HEK293 (cell line): Measurements from ENCODE around the gene HSD17B12.

ENCODE experiments used
- CTCF ChIA-PET: fragments of 350-600 bp; formaldehyde crosslinking; extraction: SDS; loops from one replicate; lab custom pipeline; 2021; ENCODE audit warnings: antibody characterized with exemption; lab: Yijun Ruan, JAX
- POLR2A ChIA-PET: fragments of 300-600 bp; formaldehyde crosslinking; extraction: SDS; loops from one replicate; lab custom pipeline; 2020; ENCODE audit warnings: antibody characterized with exemption, inconsistent platforms; lab: Yijun Ruan, JAX
- H3K27ac ChIP-seq: fragments of 200-500 bp; sonication (Bioruptor generic); 2 replicates; pipeline ENCODE4 v1.5.1; 2014; ENCODE audit warnings: low read depth, low read length, control low read depth, inconsistent platforms; ENCODE audit errors: extremely low read depth
- H3K36me3 ChIP-seq, 2 experiments: fragments of 200-500 bp in 1 of 2; sonication (Bioruptor generic) in 1 of 2; 1 replicate in 1 of 2; 2 replicates in 1 of 2; pipeline ENCODE4 v1.5.1; 2014 to 2017; ENCODE audit warnings: inconsistent platforms in 2 of 2, low read length in 2 of 2; ENCODE audit not compliant: control insufficient read depth in 2 of 2, insufficient read depth in 1 of 2
- H3K4me1 ChIP-seq: fragments of 200-500 bp; sonication (Bioruptor generic); 2 replicates; pipeline ENCODE4 v1.5.1; 2014; ENCODE audit warnings: mild to moderate bottlenecking, low read length, inconsistent platforms; ENCODE audit not compliant: control insufficient read depth, insufficient read depth
- H3K4me3 ChIP-seq: 2 replicates; pipeline ENCODE4 v1.5.1; 2011; ENCODE audit warnings: low read depth, mild to moderate bottlenecking, control low read depth, low read length, moderate library complexity
- H3K9me3 ChIP-seq: fragments of 200-500 bp; sonication (Bioruptor generic); 2 replicates; pipeline ENCODE4 v1.5.1; 2014; ENCODE audit warnings: low read depth, low read length, inconsistent platforms; ENCODE audit not compliant: control insufficient read depth, insufficient read depth
- EGR2 ChIP-seq: fragments of 450-650 bp; formaldehyde crosslinking; IDR thresholded peaks from 2 replicates; pipeline ENCODE4 v1.5.1; 2016; ENCODE audit warnings: low read depth, missing biosample characterization, missing genetic modification characterization
- GLIS2 ChIP-seq: fragments of 450-650 bp; formaldehyde crosslinking; IDR thresholded peaks from 2 replicates; pipeline ENCODE4 v1.5.1; 2016; ENCODE audit warnings: missing biosample characterization, missing genetic modification characterization
- KLF1 ChIP-seq: fragments of 450-650 bp; formaldehyde crosslinking; IDR thresholded peaks from 2 replicates; pipeline ENCODE4 v1.5.1; 2016; ENCODE audit warnings: missing biosample characterization, missing genetic modification characterization
- YY2 ChIP-seq: fragments of 450-650 bp; formaldehyde crosslinking; IDR thresholded peaks from 2 replicates; pipeline ENCODE4 v1.5.1; 2016; ENCODE audit warnings: missing biosample characterization, missing genetic modification characterization
- ZBTB11 ChIP-seq: fragments of 450-650 bp; formaldehyde crosslinking; conservative IDR thresholded peaks from 2 replicates; pipeline ENCODE4 v1.5.1; 2016; ENCODE audit warnings: low read depth, missing biosample characterization, missing genetic modification characterization
- ZBTB8A ChIP-seq: fragments of 450-650 bp; formaldehyde crosslinking; IDR thresholded peaks from 2 replicates; pipeline ENCODE4 v1.5.1; 2016; ENCODE audit warnings: missing biosample characterization, missing genetic modification characterization
- ZNF292 ChIP-seq: fragments of 450-650 bp; formaldehyde crosslinking; IDR thresholded peaks from 2 replicates; pipeline ENCODE4 v1.5.1; 2016; ENCODE audit warnings: low read depth, missing biosample characterization, missing genetic modification characterization, borderline replicate concordance
- ZNF398 ChIP-seq: fragments of 450-650 bp; formaldehyde crosslinking; IDR thresholded peaks from 2 replicates; pipeline ENCODE4 v1.5.1; 2017; ENCODE audit warnings: missing biosample characterization, missing genetic modification characterization
- ZNF433 ChIP-seq: fragments of 450-650 bp; formaldehyde crosslinking; IDR thresholded peaks from 2 replicates; pipeline ENCODE4 v1.5.1; 2016; ENCODE audit warnings: missing biosample characterization, missing genetic modification characterization, low read depth
- ZNF473 ChIP-seq: fragments of 450-650 bp; formaldehyde crosslinking; IDR thresholded peaks from 2 replicates; pipeline ENCODE4 v1.5.1; 2017; ENCODE audit warnings: missing biosample characterization, missing genetic modification characterization
- ZNF544 ChIP-seq: fragments of 450-650 bp; formaldehyde crosslinking; IDR thresholded peaks from 2 replicates; pipeline ENCODE4 v1.5.0; 2017; ENCODE audit warnings: missing biosample characterization, missing genetic modification characterization
- ZNF704 ChIP-seq: fragments of 450-650 bp; formaldehyde crosslinking; IDR thresholded peaks from 2 replicates; pipeline ENCODE4 v1.5.1; 2016; ENCODE audit warnings: missing biosample characterization, missing genetic modification characterization
- ZSCAN16 ChIP-seq: fragments of 450-650 bp; formaldehyde crosslinking; IDR thresholded peaks from 2 replicates; pipeline ENCODE4 v1.5.1; 2016; ENCODE audit warnings: missing biosample characterization, missing genetic modification characterization
- ZSCAN23 ChIP-seq: fragments of 450-650 bp; formaldehyde crosslinking; IDR thresholded peaks from 2 replicates; pipeline ENCODE4 v1.5.1; 2016; ENCODE audit warnings: missing biosample characterization, missing genetic modification characterization
- ZXDB ChIP-seq: fragments of 450-650 bp; formaldehyde crosslinking; IDR thresholded peaks from 2 replicates; pipeline ENCODE4 v1.5.1; 2016; ENCODE audit warnings: missing biosample characterization, missing genetic modification characterization
- TF ChIP-seq, protein P1 (sequence below): fragments of 450-650 bp; formaldehyde crosslinking; IDR thresholded peaks from 2 replicates; pipeline ENCODE4 v1.5.0; 2017; ENCODE audit warnings: missing biosample characterization, missing genetic modification characterization, borderline replicate concordance
- TF ChIP-seq, protein P2 (sequence below): fragments of 450-650 bp; formaldehyde crosslinking; IDR thresholded peaks from 2 replicates; pipeline ENCODE4 v1.5.1; 2017; ENCODE audit warnings: missing biosample characterization, missing genetic modification characterization

HSD17B12 gene

GRCh38 chr11:43723617-43724016 lies 43.1 kb downstream of the HSD17B12 start:
- ChIA-PET POLR2A (no interaction called here), CTCF (no interaction called here)
- Histone ChIP-seq H3K4me1 (no peaks in the 10 kb centered on the region), H3K4me3 (no peak overlapping the region), H3K36me3 (peaks cover 0 to 3% of the 10 kb centered on the region in 2 experiments; a peak in 1 of 3 replicates), H3K27ac (no peak overlapping the region), H3K9me3 (no peaks in the 10 kb centered on the region)
- TF ChIP-seq, protein P1, sequence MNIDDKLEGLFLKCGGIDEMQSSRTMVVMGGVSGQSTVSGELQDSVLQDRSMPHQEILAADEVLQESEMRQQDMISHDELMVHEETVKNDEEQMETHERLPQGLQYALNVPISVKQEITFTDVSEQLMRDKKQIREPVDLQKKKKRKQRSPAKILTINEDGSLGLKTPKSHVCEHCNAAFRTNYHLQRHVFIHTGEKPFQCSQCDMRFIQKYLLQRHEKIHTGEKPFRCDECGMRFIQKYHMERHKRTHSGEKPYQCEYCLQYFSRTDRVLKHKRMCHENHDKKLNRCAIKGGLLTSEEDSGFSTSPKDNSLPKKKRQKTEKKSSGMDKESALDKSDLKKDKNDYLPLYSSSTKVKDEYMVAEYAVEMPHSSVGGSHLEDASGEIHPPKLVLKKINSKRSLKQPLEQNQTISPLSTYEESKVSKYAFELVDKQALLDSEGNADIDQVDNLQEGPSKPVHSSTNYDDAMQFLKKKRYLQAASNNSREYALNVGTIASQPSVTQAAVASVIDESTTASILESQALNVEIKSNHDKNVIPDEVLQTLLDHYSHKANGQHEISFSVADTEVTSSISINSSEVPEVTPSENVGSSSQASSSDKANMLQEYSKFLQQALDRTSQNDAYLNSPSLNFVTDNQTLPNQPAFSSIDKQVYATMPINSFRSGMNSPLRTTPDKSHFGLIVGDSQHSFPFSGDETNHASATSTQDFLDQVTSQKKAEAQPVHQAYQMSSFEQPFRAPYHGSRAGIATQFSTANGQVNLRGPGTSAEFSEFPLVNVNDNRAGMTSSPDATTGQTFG (tag by site-specific recombination): no peak
- TF ChIP-seq YY2 (no peak), ZNF398 (tag by site-specific recombination) (no peak), ZNF292 (tag by site-specific recombination) (no peak), KLF1 (no peak), GLIS2 (tag by site-specific recombination) (no peak), ZNF433 (tag by site-specific recombination) (no peak), ZBTB11 (no peak), ZNF473 (tag by site-specific recombination) (no peak), ZNF704 (tag by site-specific recombination) (no peak), ZBTB8A (tag by site-specific recombination) (no peak)
- TF ChIP-seq, protein P2, sequence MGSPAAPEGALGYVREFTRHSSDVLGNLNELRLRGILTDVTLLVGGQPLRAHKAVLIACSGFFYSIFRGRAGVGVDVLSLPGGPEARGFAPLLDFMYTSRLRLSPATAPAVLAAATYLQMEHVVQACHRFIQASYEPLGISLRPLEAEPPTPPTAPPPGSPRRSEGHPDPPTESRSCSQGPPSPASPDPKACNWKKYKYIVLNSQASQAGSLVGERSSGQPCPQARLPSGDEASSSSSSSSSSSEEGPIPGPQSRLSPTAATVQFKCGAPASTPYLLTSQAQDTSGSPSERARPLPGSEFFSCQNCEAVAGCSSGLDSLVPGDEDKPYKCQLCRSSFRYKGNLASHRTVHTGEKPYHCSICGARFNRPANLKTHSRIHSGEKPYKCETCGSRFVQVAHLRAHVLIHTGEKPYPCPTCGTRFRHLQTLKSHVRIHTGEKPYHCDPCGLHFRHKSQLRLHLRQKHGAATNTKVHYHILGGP: no peak

DNA sequence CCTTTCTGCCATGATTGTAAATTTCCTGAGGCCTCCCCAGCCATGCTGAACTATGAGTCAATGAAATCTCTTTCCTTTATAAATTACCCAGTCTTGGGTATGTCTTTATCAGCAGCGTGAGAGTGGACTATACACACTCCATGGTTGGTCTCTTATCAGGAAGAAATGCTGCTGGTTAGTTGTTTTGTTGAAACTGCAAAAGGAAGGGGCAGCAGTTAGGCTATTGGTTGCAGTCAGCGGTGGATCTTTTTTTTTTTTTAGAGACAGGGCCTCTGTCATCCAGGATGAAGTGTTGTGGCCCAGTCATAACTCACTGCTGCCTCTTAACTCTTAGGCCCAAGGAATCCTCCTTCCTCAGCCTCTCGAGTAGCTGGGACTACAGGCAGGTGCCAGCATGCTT lies 51.7 kb downstream of the HSD17B12 start:
- ChIA-PET POLR2A (no interaction called here), CTCF (no interaction called here)
- H3K4me3 ChIP-seq: no peak overlapping the region
- no peaks in the 10 kb centered on the region for H3K9me3 ChIP-seq
- no peak overlapping the region for H3K27ac ChIP-seq
- H3K4me1 ChIP-seq: no peaks in the 10 kb centered on the region; the same call in 1 of the 2 replicates
- peaks cover 0 to 9% of the 10 kb centered on the region in 2 experiments; a peak in 1 of 3 replicates for H3K36me3 ChIP-seq
- TF ChIP-seq ZSCAN16 (no peak), ZSCAN23 (no peak), ZXDB (tag by site-specific recombination) (no peak), EGR2 (tag by site-specific recombination) (no peak), ZNF544 (tag by site-specific recombination) (no peak), KLF1 (no peak)
